ENCODE measurements around the gene LENG8. TPM values are rescaled to one million over a fixed set of nuclear protein-coding genes. Genes with fewer than 3 reads are reported as not detected.

The LENG8 gene
- total RNA-seq, 1 donor from 2014 or later = 48.5 TPM

GRCh38 chr19:54424201-54424600 lies 24.8 kb upstream of the LENG8 start:
- no peak for DNase-seq

- DNase-seq = no peak
These were observed 24.2 kb upstream of the LENG8 start for GRCh38 chr19:54424660-54425381.

- DNase-seq = no peak
These were observed 23.6 kb upstream of the LENG8 start for GRCh38 chr19:54425382-54425723.

GRCh38 chr19:54426291-54426931 lies 22.6 kb upstream of the LENG8 start:
- DNase-seq = no peak

GRCh38 chr19:54427586-54427985 lies 21.4 kb upstream of the LENG8 start:
- no peak for DNase-seq

- no peak for DNase-seq
These were observed 20.4 kb upstream of the LENG8 start for GRCh38 chr19:54428323-54429175.

GRCh38 chr19:54429176-54429495 lies 19.9 kb upstream of the LENG8 start:
- no peak for DNase-seq

DNA sequence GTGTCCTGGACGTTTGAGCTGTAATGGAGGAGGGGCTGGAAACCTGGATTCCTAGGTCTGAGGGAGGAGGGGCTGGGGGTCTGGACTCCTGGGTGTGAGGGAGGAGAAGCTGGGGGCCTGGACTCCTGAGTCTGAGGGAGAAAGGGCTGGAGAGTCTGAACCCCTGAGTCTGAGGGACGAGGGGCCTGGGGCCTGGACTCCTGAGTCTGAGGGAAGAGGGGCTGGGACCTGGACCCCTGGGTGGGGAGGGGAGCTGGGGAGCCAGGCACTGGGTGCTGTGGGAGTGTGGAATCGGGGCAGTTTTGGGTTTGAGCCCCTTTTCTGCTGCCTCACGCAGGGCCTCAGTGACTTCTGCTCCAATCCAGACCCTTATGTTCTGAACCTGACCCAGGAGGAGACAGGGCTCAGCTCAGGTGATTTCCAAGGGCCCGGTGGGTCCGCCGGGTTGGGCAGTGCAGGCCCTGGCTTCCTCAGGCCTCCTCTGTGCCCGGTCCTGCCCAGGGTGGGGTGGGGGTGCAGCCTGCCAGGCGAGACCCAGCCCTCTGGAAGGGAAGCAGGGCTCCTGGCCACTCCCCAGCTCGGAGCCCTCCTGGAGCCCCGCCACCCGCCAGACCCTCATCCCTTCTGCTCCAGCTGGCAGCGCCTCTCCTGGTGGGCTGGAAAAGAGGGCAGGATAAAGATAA lies 19.3 kb upstream of the LENG8 start:
- no peak for DNase-seq

GRCh38 chr19:54430306-54431254 lies 18.4 kb upstream of the LENG8 start:
- peak; percentile 46 for DNase-seq

GRCh38 chr19:54431255-54431838 lies 17.7 kb upstream of the LENG8 start:
- no peak for DNase-seq

DNA sequence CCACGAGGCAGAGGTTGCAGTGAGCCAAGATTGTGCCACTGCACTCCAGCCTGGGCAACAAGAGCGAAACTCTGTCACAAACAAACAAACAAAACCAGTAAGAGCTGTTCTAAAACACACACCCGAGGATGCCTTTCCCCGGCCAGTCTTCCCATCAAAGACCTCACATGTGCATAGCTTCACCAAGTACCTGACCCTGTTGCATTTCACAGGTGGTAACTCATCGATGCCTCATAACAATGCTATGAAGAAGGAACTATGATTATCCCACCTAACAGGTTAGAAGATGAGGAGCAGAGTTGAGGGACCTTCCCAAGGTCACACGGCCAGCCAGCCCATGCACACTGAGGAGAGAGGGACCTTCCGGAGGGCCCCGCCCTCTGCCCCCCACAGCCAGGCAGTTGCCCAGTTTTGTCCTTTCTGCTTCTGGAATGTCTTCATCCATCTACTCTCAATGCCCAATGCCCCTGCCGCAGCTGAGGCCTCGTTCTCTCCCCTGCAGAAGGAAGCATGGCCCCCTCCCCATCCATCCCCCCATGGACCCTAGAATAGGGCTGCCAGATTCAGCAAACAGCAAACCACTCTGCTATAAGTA lies 16.8 kb upstream of the LENG8 start:
- no peak for DNase-seq

DNA sequence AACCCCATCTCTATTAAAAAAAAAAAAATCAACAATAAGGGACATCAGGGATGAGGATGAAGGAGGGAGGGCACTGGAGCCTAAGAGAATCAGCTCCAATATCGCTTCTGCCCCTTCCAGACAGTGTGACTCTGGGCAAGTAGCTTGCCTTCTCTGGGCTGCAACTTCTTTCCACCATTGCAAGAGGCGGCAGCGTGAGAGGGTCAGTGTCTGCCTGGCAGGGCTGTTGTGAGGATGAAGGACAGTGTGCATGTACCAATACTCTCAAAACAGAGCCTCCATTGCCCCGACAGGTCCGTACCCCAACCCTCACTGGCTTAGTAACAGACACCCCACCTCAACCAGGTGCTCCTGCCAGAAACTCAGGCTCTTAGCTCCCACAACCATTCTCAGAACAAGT lies 15.3 kb upstream of the LENG8 start:
- no peak for DNase-seq

- no peak for DNase-seq
These were observed 14.7 kb upstream of the LENG8 start for GRCh38 chr19:54434112-54434872.

DNA sequence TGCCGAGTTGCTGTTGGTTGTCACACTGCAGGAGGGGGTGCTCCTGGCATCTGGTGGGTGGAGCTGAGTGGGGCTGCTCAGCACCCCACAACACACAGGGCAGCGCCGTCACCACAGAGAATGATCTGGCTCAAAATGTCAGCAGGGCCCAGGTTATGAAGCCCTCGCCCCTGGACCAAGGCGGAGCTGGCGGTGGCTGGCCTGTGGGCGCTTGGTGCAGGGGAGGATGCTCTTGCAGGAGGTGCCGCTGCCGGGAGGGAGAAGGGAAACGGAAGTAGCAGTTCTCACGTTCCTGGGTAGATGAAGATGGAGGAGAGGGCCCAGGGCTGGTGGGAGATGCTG lies 14.2 kb upstream of the LENG8 start:
- DNase-seq = no peak

- DNase-seq = no peak
These were observed 13.4 kb upstream of the LENG8 start for GRCh38 chr19:54435551-54436016.

- no peak for DNase-seq
These were observed 12.9 kb upstream of the LENG8 start for GRCh38 chr19:54436031-54436523.

- no peak for DNase-seq
These were observed 12.3 kb upstream of the LENG8 start for GRCh38 chr19:54436628-54437252.

DNA sequence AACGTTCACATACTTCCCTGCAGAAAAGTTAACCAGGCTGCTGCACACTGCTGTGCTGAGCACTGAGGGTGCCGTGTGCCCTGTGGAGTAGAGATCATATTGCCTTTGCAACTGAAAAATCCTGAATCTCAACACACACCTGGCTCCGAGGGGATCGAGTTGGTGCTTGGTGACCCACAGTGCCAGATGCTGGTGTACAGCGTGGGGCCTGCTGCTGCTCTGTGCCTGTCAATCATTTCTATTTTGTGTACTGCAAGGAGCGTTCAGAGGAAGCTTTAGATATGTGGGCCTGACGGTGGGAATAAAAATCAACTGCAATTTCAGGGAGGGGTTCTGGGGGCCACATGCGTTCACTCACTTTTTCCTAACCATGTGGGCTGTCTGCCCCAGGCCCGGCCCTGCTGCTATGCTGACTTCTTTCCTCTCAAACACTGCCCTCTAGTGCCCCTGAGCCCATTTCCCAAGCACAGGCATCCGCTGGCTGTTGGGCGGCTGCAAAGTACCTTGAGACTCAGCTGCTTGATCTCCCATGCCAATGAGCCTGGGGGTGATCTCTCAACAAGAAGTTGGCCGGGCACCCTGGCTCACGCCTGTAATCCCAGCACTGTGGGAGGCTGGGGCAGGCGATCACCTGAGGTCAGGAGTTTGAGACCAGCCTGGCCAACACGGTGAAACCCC lies 9.7 kb upstream of the LENG8 start:
- DNase-seq = no peak

DNA sequence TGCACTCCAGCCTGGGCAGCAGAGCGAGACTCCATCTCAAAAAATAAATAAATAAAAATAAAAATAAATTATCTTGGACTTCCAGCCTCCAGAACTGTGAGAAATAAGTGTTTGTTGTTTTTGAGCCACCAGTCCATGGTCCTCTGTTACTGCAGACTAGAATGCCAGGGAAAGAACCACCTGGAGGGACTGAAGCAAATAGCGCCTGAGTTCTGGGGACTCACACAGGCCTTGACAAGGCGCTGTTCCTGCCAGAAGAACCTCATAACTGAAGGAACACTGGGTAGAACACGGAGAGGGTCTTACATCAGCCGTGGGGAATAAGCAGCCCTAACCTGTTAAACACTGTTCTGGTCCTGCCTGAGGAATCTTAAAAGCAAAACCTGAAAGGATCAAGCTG lies 8.4 kb upstream of the LENG8 start:
- no peak for DNase-seq
